ENCODE results near the gene POLE3. TPM values are rescaled to one million over a fixed set of nuclear protein-coding genes. Genes with fewer than 3 reads are reported as not detected.

The POLE3 gene
- total RNA-seq, 1 donor from 2014 or later = 31.0 TPM

GRCh38 chr9:113401027-113401792 is 9.3 kb downstream of the POLE3 start, which contains the start of gene ALAD:
Gene ALAD (minus strand): TSS chr9:113401284. CDS start chr9:113393559, 7,725 bp downstream.
- ATAC-seq (peak; percentile 99), DNase-seq (peak; percentile 100)
- H3K27ac ChIP-seq = peak within 1 kb of the TSS; percentile 73
- H3K9me3 ChIP-seq = no peaks in the 10 kb centered on the region
- H3K4me3 ChIP-seq = peak within 1 kb of the TSS; percentile 78
- no peaks in the 10 kb centered on the region for H3K36me3 ChIP-seq
- no peaks in the 10 kb centered on the region for H3K27me3 ChIP-seq
- peak; percentile 96 for TF ChIP-seq CTCF (IDR thresholded peaks at IDR 0.05)
- intact Hi-C loops (cut with DNase I) = no loop called here
- H3K4me1 ChIP-seq = peaks cover 12% of the 10 kb centered on the region

DNA sequence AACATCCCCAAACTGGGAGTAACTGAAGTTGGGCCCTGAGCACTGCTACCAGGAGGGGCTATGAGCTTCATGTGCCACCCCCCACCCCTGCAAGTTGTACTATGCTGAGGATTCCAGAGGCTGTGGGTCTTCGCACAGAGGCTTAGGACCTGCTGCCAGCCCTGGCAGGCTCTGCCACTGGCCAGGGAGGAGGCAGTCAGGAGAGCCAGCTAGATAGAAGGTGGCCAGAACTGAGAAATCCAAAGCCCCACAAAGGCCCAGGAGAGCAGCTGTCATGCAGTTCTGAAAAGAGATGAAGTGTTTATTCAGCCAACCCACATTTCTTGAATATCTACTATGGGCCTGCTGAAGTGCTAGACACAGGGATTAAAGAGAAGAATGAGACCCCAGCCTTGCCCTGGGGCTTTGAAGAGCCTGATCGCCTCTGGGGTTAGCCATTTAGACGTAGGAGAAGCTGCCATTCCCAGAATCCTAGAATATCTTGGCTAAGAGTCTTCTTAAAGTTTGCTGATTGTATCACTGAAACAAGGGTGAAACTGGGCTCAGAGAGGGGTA is 10.8 kb downstream of the POLE3 start:
- ATAC-seq (no peak), DNase-seq (no peak)
- Histone ChIP-seq H3K27ac (no peak overlapping the region), H3K36me3 (no peaks in the 10 kb centered on the region), H3K27me3 (no peaks in the 10 kb centered on the region), H3K4me1 (peaks cover 12% of the 10 kb centered on the region), H3K9me3 (no peaks in the 10 kb centered on the region), H3K4me3 (no peak overlapping the region)
- intact Hi-C loops (cut with DNase I) = no loop called here
- no peak for TF ChIP-seq CTCF (IDR thresholded peaks at IDR 0.05)

GRCh38 chr9:113398796-113399195 is 11.7 kb downstream of the POLE3 start:
- peaks cover under 1% of the 10 kb centered on the region for H3K36me3 ChIP-seq
- H3K4me1 ChIP-seq = peaks cover 12% of the 10 kb centered on the region
- H3K27me3 ChIP-seq = no peaks in the 10 kb centered on the region
- DNase-seq (no peak), ATAC-seq (no peak)
- H3K9me3 ChIP-seq = no peaks in the 10 kb centered on the region
- H3K4me3 ChIP-seq = no peak overlapping the region
- intact Hi-C loops (cut with DNase I) = no loop called here
- peak overlapping the region; percentile 17 for H3K27ac ChIP-seq
- no peak for TF ChIP-seq CTCF (IDR thresholded peaks at IDR 0.05)

GRCh38 chr9:113397203-113397631 is 13.3 kb downstream of the POLE3 start:
- peaks cover 12% of the 10 kb centered on the region for H3K4me1 ChIP-seq
- no peak for DNase-seq

More at GRCh38 chr9:113397203-113397631, 13.3 kb downstream of the POLE3 start:
- H3K27me3 ChIP-seq = no peaks in the 10 kb centered on the region
- H3K27ac ChIP-seq = no peak overlapping the region
- H3K4me3 ChIP-seq = no peak overlapping the region
- no peak for ATAC-seq
- H3K36me3 ChIP-seq = peaks cover 14% of the 10 kb centered on the region
- H3K9me3 ChIP-seq = no peaks in the 10 kb centered on the region
- TF ChIP-seq CTCF (IDR thresholded peaks at IDR 0.05) = no peak
- intact Hi-C loops (cut with DNase I) = no loop called here
